Brain pericyte (primary cell): ENCODE results near the gene ALG3.
A peak's percentile ranks its signal among the peaks of the same experiment; 100 is the strongest.
"Not testable (repeated sequence)": the region's sequence is repeated elsewhere in the genome, so short reads cannot be mapped to it uniquely, and the experiment has no call there.

Experiments
- DNase-seq: peaks from one replicate; pipeline ENCODE4 v3.0.0-alpha.2; 2012; ENCODE audit warnings: low read depth, low spot score

Gene ALG3

DNA sequence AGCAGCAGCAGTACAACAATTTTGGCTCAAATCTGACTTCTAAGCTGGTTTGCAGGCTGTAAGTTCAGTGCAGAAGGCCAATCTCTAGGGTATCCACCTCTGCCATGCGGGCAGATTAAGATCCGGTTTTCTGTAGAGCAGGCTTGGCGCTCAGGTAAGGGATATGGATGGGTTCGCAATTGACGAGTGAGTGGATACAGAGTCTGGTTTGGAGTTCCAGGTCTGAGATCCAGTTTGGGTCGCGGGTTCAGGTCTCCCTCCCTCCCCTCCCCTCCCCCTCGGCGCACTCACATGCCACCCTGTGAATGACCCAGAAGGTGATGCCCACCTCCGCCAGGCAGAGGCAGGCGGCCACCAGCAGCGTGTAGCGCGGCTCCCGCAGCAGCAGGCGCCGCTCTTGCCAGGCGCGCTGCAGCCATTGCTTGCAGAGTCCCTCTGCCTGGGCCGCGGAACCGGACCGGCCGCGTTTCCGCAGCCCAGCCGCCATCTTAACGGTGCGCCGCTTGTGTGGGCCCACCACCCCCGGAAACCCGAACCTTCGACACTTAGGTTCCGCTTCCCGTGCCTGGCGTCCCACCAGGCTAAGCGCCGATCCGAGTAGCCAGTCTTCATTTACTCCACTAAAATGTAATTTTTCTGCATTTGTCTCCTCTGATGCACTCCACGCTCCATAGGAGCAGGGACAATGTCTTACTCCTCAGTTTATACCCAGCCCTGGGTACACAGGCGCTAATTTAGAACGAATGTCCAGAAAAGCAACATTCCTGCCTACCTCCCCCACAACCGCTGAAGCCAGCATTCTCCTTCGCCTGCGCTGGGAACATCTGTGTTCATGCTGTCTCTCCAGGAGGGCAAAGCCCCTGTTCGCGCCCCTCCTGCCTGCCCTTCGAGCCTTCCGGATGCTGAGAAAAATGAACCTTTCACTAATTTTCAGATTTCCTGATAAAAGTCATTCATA, at the start of gene ALG3:
Gene ALG3 (minus strand): TSS at position 509 of the 958 bp plus-strand sequence. CDS start 22 bp downstream, at position 487.
- DNase-seq: peak; percentile 61

DNA sequence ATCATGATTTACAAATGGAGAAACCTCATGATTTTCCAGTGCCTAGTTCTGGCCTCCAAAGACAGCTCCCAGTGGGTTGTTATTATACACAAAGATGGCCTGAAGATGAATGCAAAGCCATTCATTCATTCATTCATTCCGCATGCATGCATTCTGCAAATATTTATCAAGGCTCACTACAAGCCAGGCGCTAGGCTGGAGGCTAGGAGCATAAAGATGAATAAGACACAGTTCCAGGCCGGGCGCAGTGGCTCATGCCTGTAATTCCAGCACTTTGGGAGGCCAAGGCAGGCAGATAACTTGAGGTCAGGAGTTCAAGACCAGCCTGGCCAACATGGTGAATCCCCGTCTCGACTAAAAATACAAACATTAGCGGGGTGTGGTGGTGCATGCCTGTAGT, 47.9 kb upstream of the ALG3 start:
- no peak for DNase-seq

DNA sequence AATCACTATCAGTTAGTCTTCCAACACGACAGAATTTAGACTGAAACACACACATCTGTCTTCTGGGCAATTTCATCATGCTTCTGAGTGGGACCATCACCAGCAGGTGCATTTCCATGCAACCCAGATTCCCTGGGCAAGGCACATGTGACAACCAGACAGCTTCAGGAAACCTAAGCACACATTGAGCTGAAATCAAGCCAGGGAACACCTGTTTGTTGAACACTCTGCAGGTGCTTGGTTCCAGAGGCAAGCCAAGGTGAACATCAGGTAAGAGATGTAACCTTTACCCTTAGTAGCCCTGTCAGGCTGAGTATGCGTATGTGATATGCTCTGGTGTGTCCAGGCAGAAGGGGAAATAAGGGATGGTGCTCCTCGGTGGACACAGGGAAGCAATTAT, 47.0 kb upstream of the ALG3 start:
- DNase-seq: no peak

DNA sequence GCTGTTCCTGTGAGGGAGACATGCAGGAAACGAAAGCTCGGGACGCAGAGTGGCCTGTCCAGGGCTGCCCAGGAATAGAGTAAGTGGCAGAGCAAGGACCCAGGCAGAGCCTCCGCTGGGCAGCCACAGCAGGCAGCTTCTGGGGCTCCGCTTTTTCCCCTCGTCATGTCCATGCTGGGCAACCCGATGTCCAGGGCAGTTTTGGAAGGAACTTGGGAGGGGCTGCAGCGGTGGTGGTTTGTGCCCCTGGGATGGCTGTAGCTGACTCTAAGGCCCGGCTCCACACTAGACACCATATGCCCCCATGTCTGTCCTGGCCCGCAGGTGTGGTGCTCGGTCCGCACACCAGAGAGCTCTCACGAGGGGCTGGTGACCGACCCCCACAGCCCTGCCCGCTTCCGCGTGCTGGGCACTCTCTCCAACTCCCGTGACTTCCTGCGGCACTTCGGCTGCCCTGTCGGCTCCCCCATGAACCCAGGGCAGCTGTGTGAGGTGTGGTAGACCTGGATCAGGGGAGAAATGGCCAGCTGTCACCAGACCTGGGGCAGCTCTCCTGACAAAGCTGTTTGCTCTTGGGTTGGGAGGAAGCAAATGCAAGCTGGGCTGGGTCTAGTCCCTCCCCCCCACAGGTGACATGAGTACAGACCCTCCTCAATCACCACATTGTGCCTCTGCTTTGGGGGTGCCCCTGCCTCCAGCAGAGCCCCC, 43.1 kb upstream of the ALG3 start:
- no peak for DNase-seq

DNA sequence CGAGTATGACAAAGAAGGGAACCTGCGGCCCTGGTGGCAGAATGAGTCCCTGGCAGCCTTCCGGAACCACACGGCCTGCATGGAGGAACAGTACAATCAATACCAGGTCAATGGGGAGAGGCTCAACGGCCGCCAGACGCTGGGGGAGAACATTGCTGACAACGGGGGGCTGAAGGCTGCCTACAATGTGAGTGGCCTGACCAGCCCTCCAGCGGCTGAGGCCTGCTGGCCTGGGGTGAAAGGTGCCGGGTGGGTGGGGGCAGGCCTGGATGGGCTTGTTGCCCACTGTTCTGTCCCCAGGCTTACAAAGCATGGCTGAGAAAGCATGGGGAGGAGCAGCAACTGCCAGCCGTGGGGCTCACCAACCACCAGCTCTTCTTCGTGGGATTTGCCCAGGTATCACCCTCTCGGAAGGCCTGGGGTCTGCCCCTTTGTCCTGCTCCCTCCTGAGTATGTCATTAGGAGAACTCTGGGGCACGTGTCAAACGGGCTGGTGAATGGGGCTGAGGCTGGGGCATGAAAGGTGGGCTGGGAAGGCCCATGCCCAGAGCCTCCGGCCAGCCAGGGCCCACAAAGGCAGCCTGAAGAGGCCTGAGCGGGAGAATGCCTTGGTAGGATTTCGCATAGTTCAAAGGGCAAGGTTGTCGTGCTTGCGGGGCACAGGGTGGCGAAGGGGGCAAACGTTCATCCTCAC, 42.4 kb upstream of the ALG3 start:
- no peak for DNase-seq

DNA sequence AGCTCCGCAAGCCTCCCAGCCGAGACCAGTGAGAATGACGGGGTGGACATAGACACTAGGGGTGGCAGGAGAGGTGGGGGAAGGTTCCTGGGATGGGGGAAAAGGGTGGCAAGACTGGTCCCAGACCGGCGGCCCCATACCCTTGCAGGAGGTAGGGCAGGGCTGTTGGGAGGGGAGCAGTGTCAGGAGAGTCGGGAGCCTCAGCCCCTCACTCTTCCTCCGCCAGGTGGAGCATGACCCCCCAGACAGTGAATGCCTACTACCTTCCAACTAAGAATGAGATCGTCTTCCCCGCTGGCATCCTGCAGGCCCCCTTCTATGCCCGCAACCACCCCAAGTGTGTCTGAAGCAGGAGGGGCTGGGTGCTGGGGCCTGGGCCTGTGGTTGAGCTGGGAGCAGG, 41.6 kb upstream of the ALG3 start:
- no peak for DNase-seq

DNA sequence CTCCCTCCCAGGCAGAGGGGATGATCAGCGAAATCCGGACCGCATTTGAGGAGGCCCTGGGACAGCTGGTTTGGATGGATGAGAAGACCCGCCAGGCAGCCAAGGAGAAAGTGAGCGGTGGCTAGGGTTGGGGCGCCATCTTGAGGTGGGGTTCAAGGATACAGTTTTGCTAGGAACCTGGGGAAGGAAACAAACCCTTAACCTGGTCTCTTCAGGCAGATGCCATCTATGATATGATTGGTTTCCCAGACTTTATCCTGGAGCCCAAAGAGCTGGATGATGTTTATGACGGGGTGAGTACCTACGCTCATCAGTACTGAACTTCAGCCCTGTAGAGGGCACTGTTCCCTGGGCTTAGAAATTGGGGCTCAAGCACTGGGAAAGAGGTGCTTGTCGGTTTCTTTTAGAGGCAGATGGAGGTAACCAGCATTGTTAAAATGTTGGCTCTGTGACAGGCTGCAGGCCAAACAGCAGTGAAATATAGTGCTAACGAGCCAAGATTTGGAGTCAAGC, 40.7 kb upstream of the ALG3 start:
- no peak for DNase-seq

DNA sequence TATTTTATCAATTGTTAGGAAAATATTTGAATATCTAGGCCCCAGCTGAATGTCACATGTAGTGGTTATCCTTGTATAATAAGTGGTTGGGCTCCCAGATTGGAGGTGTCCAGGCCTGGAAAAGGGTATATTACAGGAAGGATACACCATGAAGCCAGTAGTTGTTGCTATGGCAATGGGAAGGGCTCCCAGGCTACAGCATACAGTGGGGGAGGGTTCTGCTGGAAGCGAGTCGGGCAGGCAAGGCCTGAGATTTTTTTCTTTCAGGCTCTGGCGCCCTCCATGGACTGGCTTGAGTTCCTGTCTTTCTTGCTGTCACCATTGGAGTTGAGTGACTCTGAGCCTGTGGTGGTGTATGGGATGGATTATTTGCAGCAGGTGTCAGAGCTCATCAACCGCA, 35.9 kb upstream of the ALG3 start:
- DNase-seq: no peak

DNA sequence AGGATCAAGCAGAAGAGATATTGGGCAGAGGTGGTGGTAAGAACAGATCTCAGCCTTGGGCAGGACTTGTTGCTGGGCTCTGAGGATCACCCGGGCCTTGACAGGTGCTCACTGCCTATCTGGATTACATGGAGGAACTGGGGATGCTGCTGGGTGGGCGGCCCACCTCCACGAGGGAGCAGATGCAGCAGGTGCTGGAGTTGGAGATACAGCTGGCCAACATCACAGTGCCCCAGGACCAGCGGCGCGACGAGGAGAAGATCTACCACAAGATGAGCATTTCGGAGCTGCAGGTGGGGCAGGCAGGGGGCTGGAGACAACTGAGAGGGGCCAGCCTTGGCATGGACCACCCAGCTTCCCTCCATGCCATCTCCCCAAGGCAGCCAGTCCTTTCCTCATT, 34.9 kb upstream of the ALG3 start:
- no peak for DNase-seq

DNA sequence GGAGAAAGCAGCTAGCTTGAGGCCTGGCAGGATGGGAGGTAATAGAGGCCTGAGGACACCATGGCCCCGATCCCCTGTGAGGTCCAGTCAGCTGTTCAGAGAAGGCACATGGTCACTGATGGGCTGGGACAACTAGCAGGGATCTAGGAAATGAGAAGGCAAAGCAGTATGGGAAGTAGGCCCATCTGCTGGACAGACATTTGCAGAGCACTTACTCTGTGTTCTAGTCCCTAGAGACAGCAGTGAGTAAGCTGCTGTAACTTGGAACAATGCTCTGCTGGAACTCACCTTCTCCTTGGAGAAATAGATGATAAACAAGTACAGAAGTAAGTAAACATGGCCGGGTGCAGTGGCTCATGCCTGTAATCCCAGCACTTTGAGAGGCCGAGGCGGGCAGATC, 34.2 kb upstream of the ALG3 start:
- no peak for DNase-seq

DNA sequence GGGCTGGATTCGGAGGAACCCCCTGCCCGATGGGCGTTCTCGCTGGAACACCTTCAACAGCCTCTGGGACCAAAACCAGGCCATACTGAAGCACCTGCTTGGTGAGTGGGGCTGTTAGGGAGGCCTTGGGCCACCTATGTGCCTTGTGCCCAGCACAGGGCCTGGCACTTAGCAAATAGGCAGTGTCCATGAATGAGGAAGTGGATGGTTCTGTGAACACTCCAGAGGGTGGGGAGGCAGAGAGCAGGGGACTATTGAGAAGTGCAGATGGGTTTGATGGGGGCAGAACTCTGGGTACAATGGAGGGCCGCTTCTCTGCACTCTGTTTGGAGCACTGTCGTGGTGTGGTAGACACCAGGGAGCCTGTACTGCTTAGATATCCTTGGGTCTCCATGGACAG, 28.6 kb upstream of the ALG3 start:
- DNase-seq: no peak

DNA sequence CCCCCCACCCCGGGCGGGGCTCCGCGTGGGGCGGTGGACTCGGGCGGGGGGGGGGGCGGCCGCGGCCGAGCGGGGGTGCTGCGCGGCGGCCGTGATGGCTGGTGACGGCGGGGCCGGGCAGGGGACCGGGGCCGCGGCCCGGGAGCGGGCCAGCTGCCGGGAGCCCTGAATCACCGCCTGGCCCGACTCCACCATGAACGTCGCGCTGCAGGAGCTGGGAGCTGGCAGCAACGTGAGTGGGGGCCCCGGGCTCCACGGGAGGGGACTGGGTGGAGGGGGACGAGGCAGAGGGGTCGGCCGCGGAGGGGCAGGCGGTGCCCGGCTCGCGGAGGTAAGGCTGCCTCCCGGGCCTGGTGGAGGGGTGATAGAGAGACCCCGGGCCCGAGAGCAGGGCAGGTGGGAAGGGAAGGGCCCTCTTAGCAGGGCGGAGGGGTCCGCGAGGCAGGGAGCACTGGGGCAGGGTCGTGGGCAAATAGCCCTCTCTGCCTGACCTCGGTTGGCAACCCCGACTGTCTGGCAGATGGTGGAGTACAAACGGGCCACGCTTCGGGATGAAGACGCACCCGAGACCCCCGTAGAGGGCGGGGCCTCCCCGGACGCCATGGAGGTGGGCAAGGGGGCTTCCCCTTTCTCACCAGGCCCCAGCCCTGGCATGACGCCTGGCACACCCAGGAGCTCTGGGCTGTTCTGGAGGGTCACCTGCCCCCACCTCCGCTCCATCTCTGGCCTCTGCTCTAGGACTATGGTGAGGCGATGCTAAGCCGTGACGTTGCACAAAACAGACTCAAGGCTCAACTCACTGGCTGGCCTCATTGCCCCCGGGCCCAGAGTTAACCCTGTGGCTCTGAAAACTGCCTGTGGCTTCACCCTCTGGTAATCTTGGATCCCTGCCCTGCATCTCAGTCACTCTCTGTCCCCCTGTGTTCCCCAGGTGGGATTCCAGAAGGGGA, 27.5 kb upstream of the ALG3 start, which contains the start of gene ECE2:
Gene ECE2 (plus strand): TSS at position 62 of the 950 bp plus-strand sequence. CDS start 132 bp downstream, at position 194.
- DNase-seq: no peak

DNA sequence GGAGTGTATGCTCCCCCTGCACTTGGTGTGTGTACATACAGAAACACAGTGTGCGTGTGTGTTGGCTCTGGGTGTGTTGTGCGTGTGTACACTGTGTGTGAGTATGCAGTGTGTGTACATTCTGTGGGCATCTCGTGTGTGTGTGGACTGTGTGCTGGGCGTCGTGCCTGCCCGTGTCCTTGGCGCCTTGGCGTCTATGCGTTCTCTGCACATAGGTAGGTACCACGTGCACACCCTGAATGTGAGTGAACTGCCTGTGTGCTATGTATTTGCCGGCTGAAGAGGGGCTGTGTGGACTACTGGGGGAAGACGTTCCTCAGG, 26.6 kb upstream of the ALG3 start:
- no peak for DNase-seq

DNA sequence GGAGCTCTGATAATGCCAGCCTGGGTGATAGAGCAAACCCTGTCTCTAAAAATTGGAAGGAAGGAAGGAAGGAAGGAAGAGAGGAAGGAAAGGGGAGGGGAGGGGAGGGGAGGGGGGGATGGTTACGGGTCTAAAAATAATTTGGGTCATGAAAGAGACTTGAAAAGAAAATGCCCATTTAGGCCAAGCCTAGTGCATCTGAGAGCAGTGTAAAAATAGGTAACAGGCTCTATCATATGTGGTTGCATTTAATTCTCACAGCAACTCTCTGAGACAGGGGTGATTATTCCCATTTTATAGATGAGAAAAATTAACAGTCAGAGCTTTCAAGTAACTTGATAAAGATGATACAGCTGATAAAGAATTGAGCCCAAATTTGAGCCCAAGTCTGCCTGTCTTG, 23.5 kb upstream of the ALG3 start:
- no peak for DNase-seq

DNA sequence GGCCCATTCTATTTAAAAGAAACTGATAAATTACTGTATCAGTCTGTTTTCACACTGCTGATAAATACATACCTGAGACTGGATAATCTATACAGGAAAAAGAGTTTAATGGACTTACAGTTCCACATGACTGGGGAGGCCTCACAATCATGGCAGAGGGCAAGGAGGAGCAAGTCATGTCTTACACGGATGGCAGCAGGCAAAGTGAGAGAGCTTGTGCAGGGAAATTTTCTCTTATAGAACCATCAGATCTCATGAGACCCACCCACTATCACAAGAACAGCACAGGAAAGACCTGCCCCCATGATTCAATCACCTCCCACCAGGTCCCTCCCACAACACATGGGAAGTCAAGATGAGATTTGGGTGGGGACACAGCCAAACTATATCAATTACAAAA, 18.5 kb upstream of the ALG3 start:
- DNase-seq: not testable (repeated sequence)

DNA sequence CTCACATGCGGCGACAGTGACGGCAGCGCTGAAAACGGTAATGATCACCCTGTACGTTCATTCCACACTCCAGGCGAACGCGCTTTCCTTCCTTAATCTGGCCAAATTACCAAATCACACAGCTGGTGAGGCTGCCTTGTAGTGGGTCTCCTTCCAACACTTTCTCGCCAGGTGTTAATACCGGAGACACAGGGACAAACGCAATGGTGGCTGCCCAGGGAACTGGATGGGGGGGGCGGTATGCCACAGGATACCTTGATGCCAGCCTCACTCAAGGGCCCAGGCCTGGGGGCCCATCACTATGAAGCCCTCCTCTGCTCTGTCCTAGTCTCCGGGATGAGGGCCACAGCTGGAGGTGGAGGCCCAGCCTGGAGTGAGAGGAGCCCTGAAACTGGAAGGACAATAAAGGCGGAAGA, 14.0 kb upstream of the ALG3 start:
- no peak for DNase-seq

DNA sequence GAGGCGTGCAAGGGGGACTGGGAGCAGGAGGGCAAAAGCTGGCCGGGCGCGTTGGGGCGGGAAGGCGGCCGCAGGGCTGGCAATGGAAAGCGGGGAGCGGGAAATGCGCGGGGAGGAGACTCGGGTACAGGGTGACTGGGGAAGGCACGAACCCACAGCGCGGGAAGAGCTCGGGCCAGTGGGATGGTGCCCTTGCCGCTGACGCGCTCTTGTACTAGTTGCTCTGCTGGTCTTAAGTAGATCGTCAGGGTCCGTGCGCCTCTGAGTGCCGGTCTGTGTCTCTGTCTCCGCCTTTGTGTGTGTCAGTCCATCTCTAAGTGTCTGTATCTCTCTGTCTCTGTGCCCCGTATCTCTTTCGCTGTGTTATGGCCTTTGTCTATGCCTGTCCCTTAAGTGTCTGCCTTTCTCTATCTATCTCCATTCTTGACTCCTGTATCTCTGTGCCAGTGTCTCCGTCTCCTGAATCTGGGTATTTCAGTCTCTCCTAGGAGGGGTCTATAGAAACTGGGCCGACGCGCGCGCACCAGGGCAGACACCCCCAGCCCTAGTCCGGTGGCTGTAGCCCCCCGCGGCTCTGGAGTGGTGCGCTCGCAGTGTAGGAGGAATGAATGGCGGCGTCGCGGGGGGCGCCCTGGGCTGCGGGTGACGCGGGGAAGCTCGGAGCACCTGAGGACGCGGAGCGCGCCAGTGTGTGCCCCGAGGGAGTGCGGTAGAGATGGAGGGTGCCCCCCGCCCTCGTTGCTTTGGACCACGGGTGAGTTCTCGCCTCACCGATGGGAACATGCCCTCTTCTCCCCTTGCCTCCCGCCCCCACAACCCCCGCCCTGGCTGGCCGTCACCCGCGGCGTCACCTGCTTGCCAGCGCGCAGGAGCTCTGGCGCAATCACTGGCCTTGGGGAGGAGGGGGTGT, 13.3 kb upstream of the ALG3 start:
- DNase-seq: no peak

DNA sequence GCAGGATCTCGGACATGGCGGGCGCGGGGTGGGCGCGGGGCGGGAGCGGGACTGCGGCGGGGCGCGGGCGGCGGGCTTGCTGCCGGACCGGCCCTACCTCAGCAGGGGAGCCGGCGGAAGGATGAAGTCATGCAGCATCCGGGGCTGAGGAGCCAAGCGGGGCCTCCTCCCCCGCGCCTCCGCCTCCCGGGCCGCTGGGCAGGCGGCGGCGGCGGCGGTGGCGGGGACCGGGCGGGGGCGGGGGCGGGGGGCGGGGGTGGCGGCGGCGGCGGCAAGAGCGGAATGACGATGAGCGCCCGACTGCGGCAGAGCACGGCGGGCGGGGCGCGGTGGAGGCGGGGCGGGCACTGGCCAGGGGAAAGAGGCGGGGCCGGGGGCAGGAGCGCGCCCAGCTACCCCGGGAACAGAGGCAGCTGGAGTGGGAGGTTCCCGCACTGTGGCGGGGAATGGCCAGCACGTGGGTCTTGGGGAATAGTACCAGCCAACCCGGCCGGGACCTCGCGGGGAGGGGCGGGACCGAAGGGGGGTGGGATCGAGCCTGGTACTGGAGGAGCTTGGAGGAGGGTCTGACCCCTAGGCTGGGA, 12.6 kb upstream of the ALG3 start, which contains the start of gene CAMK2N2:
Gene CAMK2N2 (minus strand): TSS at position 284 of the 584 bp plus-strand sequence. CDS start 268 bp downstream, at position 16.
- no peak for DNase-seq

DNA sequence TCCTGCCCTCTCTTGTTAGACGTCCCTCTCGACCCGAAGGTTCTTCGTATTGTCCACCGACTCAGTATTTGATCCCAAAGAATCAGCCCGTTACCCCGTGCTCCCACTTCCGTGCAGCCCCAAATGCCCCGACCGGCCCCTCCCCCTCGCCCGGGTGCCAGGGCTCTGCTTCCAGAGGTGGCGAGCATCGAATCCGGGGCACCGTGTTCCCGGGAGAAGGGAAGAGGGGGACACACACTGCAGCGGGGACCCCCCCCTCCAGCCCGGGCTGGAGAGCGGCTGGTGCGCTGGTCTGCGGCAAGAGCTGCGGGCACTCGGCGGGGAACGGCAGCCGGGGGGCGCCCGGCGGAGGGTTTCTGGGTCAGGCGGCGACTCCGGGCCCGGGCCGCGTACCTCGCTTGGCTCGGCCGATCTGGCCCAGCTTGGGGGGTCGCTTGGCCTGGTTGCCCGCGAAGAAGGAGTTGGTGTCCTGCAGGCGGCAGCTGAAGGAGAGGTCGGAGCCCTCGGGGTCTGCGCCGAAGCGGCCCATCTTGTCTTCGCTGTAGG, 12.0 kb upstream of the ALG3 start:
- no peak for DNase-seq
